ENCODE measurements around the gene ZNF428.
"Not testable (repeated sequence)": the region's sequence is repeated elsewhere in the genome, so short reads cannot be mapped to it uniquely, and the experiment has no call there.

ZNF428 gene

GRCh38 chr19:43606569-43607229 is 12.7 kb downstream of the ZNF428 start:
- Histone ChIP-seq H2BK5ac (ENCODE audit: low read depth, low read length, poor library complexity) (no peak overlapping the region), H4K8ac (ENCODE audit: low read depth, low read length) (no peak overlapping the region), H4K12ac (ENCODE audit: low read depth, low read length) (no peak overlapping the region), H3K18ac (ENCODE audit: low read length) (no peak overlapping the region), H2AFZ (ENCODE audit: insufficient read depth, low read length, poor library complexity) (no peak overlapping the region), H3K4me3 (ENCODE audit: low read depth, low read length) (no peak overlapping the region), H2AK5ac (ENCODE audit: low read length) (no peak overlapping the region), H3K27ac (ENCODE audit: low read depth, low read length) (no peak overlapping the region), H3K79me2 (ENCODE audit: control insufficient read depth, insufficient read depth, low read length, poor library complexity) (no peaks in the 10 kb centered on the region), H2BK120ac (ENCODE audit: insufficient read depth, low read length, poor library complexity) (no peak overlapping the region), H3K14ac (ENCODE audit: low read length) (no peak overlapping the region), H4K91ac (ENCODE audit: low read depth, low read length) (no peak overlapping the region), H3K27me3 (ENCODE audit: insufficient read depth, low read length) (no peaks in the 10 kb centered on the region), H3K23ac (ENCODE audit: low read length) (no peak overlapping the region), H3K9ac (ENCODE audit: low read length) (no peak overlapping the region), H3K4me1 (ENCODE audit: control insufficient read depth in 1 of 2, insufficient read depth in 2 of 2, low read length in 2 of 2) (no peaks in the 10 kb centered on the region), H2BK12ac (ENCODE audit: low read length) (no peak overlapping the region), H3K9me3 (ENCODE audit: insufficient read depth, low read depth, low read length) (peaks cover 1% of the 10 kb centered on the region), H3K79me1 (ENCODE audit: low read length) (no peaks in the 10 kb centered on the region), H3K4me2 (ENCODE audit: low read length) (no peak overlapping the region), H3K36me3 (ENCODE audit: control insufficient read depth in 1 of 2, insufficient read depth in 2 of 2, low read length in 2 of 2) (peaks cover 13 to 29% of the 10 kb centered on the region in 2 experiments), H3K4ac (ENCODE audit: low read depth, low read length) (no peak overlapping the region)
- WGBS (ENCODE audit: extremely low coverage, insufficient coverage, insufficient read length) = no CpG with 5 or more reads among the region's 7 CpGs
- DNase-seq = no peak

- Histone ChIP-seq H3K9ac (ENCODE audit: low read length) (no peak overlapping the region), H3K79me2 (ENCODE audit: control insufficient read depth, insufficient read depth, low read length, poor library complexity) (no peaks in the 10 kb centered on the region), H3K9me3 (ENCODE audit: insufficient read depth, low read depth, low read length) (peaks cover 1% of the 10 kb centered on the region), H2BK12ac (ENCODE audit: low read length) (no peak overlapping the region), H3K4ac (ENCODE audit: low read depth, low read length) (no peak overlapping the region), H3K79me1 (ENCODE audit: low read length) (no peaks in the 10 kb centered on the region), H2BK120ac (ENCODE audit: insufficient read depth, low read length, poor library complexity) (no peak overlapping the region), H3K27ac (ENCODE audit: low read depth, low read length) (no peak overlapping the region), H3K18ac (ENCODE audit: low read length) (no peak overlapping the region), H3K4me3 (ENCODE audit: low read depth, low read length) (no peak overlapping the region), H3K23ac (ENCODE audit: low read length) (no peak overlapping the region), H3K14ac (ENCODE audit: low read length) (no peak overlapping the region), H3K36me3 (ENCODE audit: control insufficient read depth in 1 of 2, insufficient read depth in 2 of 2, low read length in 2 of 2) (peaks cover 11 to 31% of the 10 kb centered on the region in 2 experiments), H3K4me1 (ENCODE audit: control insufficient read depth in 1 of 2, insufficient read depth in 2 of 2, low read length in 2 of 2) (no peaks in the 10 kb centered on the region), H3K4me2 (ENCODE audit: low read length) (no peak overlapping the region), H2BK5ac (ENCODE audit: low read depth, low read length, poor library complexity) (no peak overlapping the region), H4K12ac (ENCODE audit: low read depth, low read length) (no peak overlapping the region), H3K27me3 (ENCODE audit: insufficient read depth, low read length) (no peaks in the 10 kb centered on the region), H4K8ac (ENCODE audit: low read depth, low read length) (no peak overlapping the region), H2AK5ac (ENCODE audit: low read length) (no peak overlapping the region), H4K91ac (ENCODE audit: low read depth, low read length) (no peak overlapping the region), H2AFZ (ENCODE audit: insufficient read depth, low read length, poor library complexity) (no peak overlapping the region)
- no CpG with 5 or more reads among the region's 7 CpGs for WGBS (ENCODE audit: extremely low coverage, insufficient coverage, insufficient read length)
- no peak for DNase-seq
Observed at GRCh38 chr19:43605875-43606568, 13.4 kb downstream of the ZNF428 start.

- H2AK5ac ChIP-seq (ENCODE audit: low read length); H4K8ac ChIP-seq (ENCODE audit: low read depth, low read length); H4K91ac ChIP-seq (ENCODE audit: low read depth, low read length); H2BK5ac ChIP-seq (ENCODE audit: low read depth, low read length, poor library complexity); H3K79me2 ChIP-seq (ENCODE audit: control insufficient read depth, insufficient read depth, low read length, poor library complexity); H3K14ac ChIP-seq (ENCODE audit: low read length); H3K23ac ChIP-seq (ENCODE audit: low read length); H3K4ac ChIP-seq (ENCODE audit: low read depth, low read length); H3K9me3 ChIP-seq (ENCODE audit: insufficient read depth, low read depth, low read length); H3K4me3 ChIP-seq (ENCODE audit: low read depth, low read length); H3K27me3 ChIP-seq (ENCODE audit: insufficient read depth, low read length); H2BK12ac ChIP-seq (ENCODE audit: low read length); H4K12ac ChIP-seq (ENCODE audit: low read depth, low read length); H3K18ac ChIP-seq (ENCODE audit: low read length); H3K79me1 ChIP-seq (ENCODE audit: low read length); H3K27ac ChIP-seq (ENCODE audit: low read depth, low read length); H2AFZ ChIP-seq (ENCODE audit: insufficient read depth, low read length, poor library complexity); H3K9ac ChIP-seq (ENCODE audit: low read length); H3K4me2 ChIP-seq (ENCODE audit: low read length); H2BK120ac ChIP-seq (ENCODE audit: insufficient read depth, low read length, poor library complexity); DNase-seq: not testable (repeated sequence)
- H3K4me1 ChIP-seq (ENCODE audit: control insufficient read depth in 1 of 2, insufficient read depth in 2 of 2, low read length in 2 of 2) = peaks cover 4 to 10% of the 10 kb centered on the region in 2 experiments
- H3K36me3 ChIP-seq (ENCODE audit: control insufficient read depth in 1 of 2, insufficient read depth in 2 of 2, low read length in 2 of 2) = peaks cover 15 to 21% of the 10 kb centered on the region in 2 experiments
- no CpG with 5 or more reads among the region's 5 CpGs for WGBS (ENCODE audit: extremely low coverage, insufficient coverage, insufficient read length)
Observed at GRCh38 chr19:43600326-43600725, 19.1 kb downstream of the ZNF428 start.

GRCh38 chr19:43599635-43600295 is 19.7 kb downstream of the ZNF428 start:
- Histone ChIP-seq H3K27me3 (ENCODE audit: insufficient read depth, low read length) (no peaks in the 10 kb centered on the region), H4K8ac (ENCODE audit: low read depth, low read length) (no peak overlapping the region), H3K18ac (ENCODE audit: low read length) (no peak overlapping the region), H3K4me2 (ENCODE audit: low read length) (no peak overlapping the region), H3K9ac (ENCODE audit: low read length) (no peak overlapping the region), H3K27ac (ENCODE audit: low read depth, low read length) (no peak overlapping the region), H3K9me3 (ENCODE audit: insufficient read depth, low read depth, low read length) (no peaks in the 10 kb centered on the region), H2BK5ac (ENCODE audit: low read depth, low read length, poor library complexity) (no peak overlapping the region), H3K4me3 (ENCODE audit: low read depth, low read length) (no peak overlapping the region), H3K23ac (ENCODE audit: low read length) (no peak overlapping the region), H3K79me1 (ENCODE audit: low read length) (peaks cover 12% of the 10 kb centered on the region), H3K36me3 (ENCODE audit: control insufficient read depth in 1 of 2, insufficient read depth in 2 of 2, low read length in 2 of 2) (peaks cover 15 to 21% of the 10 kb centered on the region in 2 experiments), H2BK120ac (ENCODE audit: insufficient read depth, low read length, poor library complexity) (no peak overlapping the region), H3K4ac (ENCODE audit: low read depth, low read length) (no peak overlapping the region), H4K91ac (ENCODE audit: low read depth, low read length) (no peak overlapping the region), H2AFZ (ENCODE audit: insufficient read depth, low read length, poor library complexity) (no peak overlapping the region), H2AK5ac (ENCODE audit: low read length) (no peak overlapping the region), H2BK12ac (ENCODE audit: low read length) (no peak overlapping the region), H3K79me2 (ENCODE audit: control insufficient read depth, insufficient read depth, low read length, poor library complexity) (peaks cover 8% of the 10 kb centered on the region), H3K4me1 (ENCODE audit: control insufficient read depth in 1 of 2, insufficient read depth in 2 of 2, low read length in 2 of 2) (peaks cover 7 to 12% of the 10 kb centered on the region in 2 experiments), H4K12ac (ENCODE audit: low read depth, low read length) (no peak overlapping the region), H3K14ac (ENCODE audit: low read length) (no peak overlapping the region)
- WGBS (ENCODE audit: extremely low coverage, insufficient coverage, insufficient read length) = no CpG with 5 or more reads among the region's 4 CpGs
- no peak for DNase-seq

All from trophoblast cell (in vitro differentiated cells and primary cell).